ENCODE results near the gene IL5.

- no peak for TF ChIP-seq CTCF (IDR thresholded peaks at IDR 0.05)
- TF ChIP-seq EP300 (IDR thresholded peaks at IDR 0.05) = no peak
- no peak for TF ChIP-seq POLR2A (IDR thresholded peaks at IDR 0.05)
Measured at GRCh38 chr5:132526974-132527564, 16.3 kb downstream of the IL5 start.
